Hematopoietic multipotent progenitor cell (in vitro differentiated cells): ENCODE data around the gene RNF32. TPM values are rescaled to one million over a fixed set of nuclear protein-coding genes. Genes with fewer than 3 reads are reported as not detected.
A peak's percentile ranks its signal among the peaks of the same experiment; 100 is the strongest.
"Not testable (repeated sequence)": the region's sequence is repeated elsewhere in the genome, so short reads cannot be mapped to it uniquely, and the experiment has no call there.

ENCODE experiments used
- DNase-seq, 3 donors: peaks; one replicate each; pipeline ENCODE4 v3.0.0-alpha.2; 2011 to 2015; ENCODE audit warnings: low read depth in 2 of 3, low spot score in 2 of 3
- total RNA-seq: library from RNA; depleted of rRNA; stranded (reverse); fragments of >200 nt; gene quantifications from one replicate; pipeline ENCODE4 v1.2.3, GENCODE V29; 2012

Gene RNF32
- total RNA-seq, 1 donor, result 0.27 TPM

GRCh38 chr7:156639426-156640256, 933 bp upstream of the RNF32 start:
- DNase-seq, result peak in 2 of 3 donors; percentile 6 to 56

GRCh38 chr7:156640949-156641485, 443 bp downstream of the RNF32 start:
- peak; percentile 18 to 63 (median 45) for DNase-seq

DNA sequence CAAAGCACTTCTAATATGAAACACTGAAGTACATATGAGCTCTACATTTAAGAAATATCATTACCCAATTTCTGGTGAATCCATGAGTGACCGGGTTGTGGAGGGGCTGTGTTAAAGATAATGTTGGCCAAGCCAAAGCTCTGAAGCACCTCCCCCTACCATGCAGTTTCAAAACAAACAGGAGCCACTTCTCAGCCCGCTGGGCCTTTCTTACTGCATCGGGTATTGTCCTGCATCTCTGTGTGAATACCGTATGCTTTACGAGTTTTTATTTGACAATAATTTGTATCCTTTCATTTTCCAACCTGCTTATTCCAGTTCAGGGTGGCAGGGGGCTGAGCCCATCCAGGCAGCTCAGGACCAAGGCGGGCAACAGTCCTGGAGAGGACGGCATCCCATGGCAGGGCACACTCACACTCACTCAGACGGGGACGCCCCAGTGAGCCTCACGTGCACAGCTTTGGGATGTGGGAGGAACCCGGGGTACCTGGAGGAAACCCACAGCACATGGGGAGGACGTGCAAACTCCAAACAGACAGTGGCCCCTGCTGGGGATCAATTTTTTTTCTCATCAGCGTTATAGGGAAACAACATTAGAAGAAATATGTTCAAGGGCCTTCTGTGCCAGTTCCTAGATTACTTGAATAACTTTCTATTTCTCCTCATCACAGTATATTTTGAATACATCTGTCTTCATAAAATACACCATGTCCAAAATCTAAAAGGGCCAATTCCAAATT, 1.9 kb downstream of the RNF32 start:
- DNase-seq, result no peak

DNA sequence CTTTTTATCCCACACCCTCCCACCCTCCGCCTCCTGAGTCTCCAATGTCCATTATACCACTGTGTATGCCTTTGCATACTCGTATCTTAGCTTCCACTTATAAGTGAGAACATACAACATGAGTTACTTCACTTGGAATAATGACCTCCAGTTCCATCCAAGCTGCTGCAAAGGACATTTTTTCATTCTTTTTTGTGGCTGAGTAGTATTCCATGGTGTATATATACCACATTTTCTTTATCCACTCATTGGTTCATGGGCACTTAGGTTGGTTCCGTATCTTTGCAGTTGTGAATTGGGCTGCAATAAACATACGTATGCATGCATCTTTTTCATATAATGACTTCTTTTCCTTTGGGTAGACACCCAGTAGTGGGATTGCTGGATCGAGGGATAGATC, 6.8 kb downstream of the RNF32 start:
- DNase-seq, result not testable (repeated sequence)

- peak in 1 of 3 donors; percentile 5 for DNase-seq
Observed at GRCh38 chr7:156650042-156650441, 9.5 kb downstream of the RNF32 start.

GRCh38 chr7:156651474-156651873, 10.9 kb downstream of the RNF32 start:
- DNase-seq, result no peak

- no peak for DNase-seq
Observed at GRCh38 chr7:156652886-156653568, 12.5 kb downstream of the RNF32 start.

DNA sequence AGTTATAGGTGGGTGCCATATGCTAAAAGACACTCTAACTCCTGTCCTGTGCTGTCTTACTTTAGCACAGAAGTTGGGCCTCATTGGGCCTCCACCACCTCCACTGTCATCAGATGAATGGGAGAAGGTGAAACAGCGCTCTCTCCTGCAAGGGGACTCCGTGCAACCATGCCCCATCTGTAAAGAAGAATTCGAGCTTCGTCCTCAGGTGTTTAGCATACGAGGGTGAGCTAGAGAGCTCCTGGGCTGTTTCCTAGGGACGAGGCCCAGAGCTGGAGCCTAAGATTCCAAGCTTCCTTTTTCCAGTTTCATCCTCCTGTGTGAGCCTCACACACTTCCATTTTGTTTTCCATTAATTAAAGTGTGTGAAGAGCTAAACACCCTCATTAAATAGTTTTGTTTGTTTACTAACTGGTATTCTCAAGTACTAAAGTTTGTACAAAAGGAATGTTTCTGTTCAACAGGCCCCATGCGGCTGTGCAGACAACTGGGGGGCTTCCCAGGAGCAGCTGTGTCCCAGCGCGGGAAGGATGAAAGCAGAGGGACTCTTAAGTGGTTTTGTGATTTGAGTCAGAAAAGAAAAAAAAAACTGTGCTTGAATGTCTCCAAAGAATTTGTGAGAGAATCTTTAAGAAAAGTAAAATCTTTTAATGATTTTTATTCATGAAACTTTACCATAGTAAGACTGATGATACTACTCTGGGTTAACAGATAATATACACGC, 14.1 kb downstream of the RNF32 start:
- DNase-seq, result no peak

- DNase-seq, result no peak
Observed at GRCh38 chr7:156655251-156655650, 14.7 kb downstream of the RNF32 start.

DNA sequence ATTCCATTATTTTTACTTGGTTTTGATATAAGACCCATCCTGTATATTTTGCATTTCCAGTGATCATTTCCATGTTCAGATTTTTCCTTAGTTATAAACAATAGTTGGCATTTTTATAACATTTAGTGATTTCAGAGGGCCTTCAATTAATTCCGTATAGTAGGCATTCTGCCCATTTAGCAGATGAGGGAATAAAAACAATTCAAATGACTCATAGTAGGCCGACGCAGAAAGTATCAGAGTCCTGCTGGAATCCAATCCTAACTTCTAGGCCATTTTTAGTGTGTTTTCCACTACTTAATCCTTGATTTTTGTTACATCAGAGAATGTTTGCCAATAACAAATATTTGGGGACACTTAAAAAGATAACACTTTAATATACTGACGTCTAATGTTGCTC, 15.4 kb downstream of the RNF32 start:
- no peak for DNase-seq

- DNase-seq, result no peak
Observed at GRCh38 chr7:156656598-156656997, 16.0 kb downstream of the RNF32 start.

- DNase-seq, result no peak
Observed at GRCh38 chr7:156657681-156658080, 17.1 kb downstream of the RNF32 start.

GRCh38 chr7:156659203-156659602, 18.6 kb downstream of the RNF32 start:
- no peak for DNase-seq

- DNase-seq, result no peak
Observed at GRCh38 chr7:156659961-156660360, 19.4 kb downstream of the RNF32 start.

- no peak for DNase-seq
Observed at GRCh38 chr7:156661637-156662036, 21.1 kb downstream of the RNF32 start.

GRCh38 chr7:156662277-156662676, 21.7 kb downstream of the RNF32 start:
- no peak for DNase-seq

GRCh38 chr7:156665101-156665500, 24.5 kb downstream of the RNF32 start:
- no peak for DNase-seq

DNA sequence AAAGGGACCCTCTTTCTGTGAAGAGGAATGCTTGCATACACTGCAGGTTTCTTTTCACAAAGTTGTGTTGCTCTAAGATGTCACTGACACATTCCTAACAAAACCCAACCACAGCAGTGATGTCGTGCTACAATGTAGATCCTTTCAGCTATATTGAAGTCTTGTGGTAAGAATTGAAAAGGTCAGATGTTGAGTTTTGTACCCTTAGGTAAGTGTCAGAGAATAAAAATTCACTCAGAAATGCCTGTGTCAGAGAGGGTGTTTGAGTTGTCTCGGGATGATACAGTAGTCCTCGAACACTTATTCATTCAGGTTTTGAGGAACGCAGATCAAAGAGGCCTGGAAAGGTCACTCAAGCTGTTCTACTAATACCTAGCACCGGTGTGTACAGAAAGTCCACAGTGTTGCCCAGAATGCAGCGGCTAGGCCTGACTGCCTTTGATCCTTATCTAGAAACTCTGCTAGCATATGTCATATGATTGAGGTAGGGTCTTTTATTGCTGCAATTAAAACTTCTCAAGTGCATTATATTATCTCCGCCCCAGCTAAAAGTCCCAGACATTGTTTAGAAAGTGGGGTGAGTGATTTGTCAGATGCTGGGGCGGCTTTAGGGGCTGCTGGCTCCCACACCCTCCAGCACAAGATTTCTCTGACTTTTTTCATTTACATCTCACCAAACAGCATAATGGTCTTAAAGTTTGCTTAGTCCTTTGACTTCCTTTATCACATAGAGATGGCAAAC, 26.0 kb downstream of the RNF32 start:
- no peak for DNase-seq

DNA sequence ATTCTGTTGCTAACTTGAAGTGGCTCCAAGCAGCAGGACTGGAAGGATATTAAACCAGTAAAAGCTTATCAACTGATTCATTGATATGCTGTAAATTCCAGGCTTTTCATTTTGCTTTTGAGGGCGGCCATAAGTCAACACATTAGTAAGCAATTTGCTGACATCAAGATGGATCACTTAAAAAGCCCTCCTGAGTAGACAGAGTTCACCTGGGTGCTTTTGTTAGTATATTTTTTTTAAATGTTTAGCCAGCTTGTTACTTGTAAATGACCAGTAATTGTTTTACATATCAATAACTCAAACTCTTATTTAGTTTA, 26.5 kb downstream of the RNF32 start:
- no peak for DNase-seq

GRCh38 chr7:156668130-156668741, 27.7 kb downstream of the RNF32 start:
- DNase-seq, result no peak
